Kidney (tissue), 14 donors: ENCODE data around the gene KLF6. TPM values are rescaled to one million over a fixed set of nuclear protein-coding genes. Genes with fewer than 3 reads are reported as not detected.

Experiments used
- DNase-seq, 5 donors: peaks; one replicate each; pipeline ENCODE4 v3.0.0-alpha.2; 2013 to 2020
- FAIRE-seq: peaks from 2 replicates; lab custom pipeline; 2012; peaks lifted over from hg19 to GRCh38; lab: Jason Lieb, UNC
- H3K27ac ChIP-seq, 2 donors: one replicate each; pipeline ENCODE4 v1.7.0; 2013; ENCODE audit warnings: low read depth in 2 of 2, low read length in 2 of 2, inconsistent platforms in 1 of 2
- H3K27me3 ChIP-seq: one replicate; pipeline ENCODE4 v1.7.1; 2013; ENCODE audit warnings: low read length, inconsistent platforms; ENCODE audit not compliant: control insufficient read depth, insufficient read depth
- H3K36me3 ChIP-seq, 3 donors: one replicate each; pipeline versions ENCODE4 v1.7.0 to v1.7.1; 2013; ENCODE audit warnings: low read length in 3 of 3, control low read depth in 1 of 3, inconsistent platforms in 1 of 3; ENCODE audit not compliant: insufficient read depth in 3 of 3, control insufficient read depth in 2 of 3
- H3K4me1 ChIP-seq, 3 donors: one replicate each; pipeline versions ENCODE4 v1.7.0 to v1.7.1; 2013; ENCODE audit warnings: low read length in 3 of 3, inconsistent platforms in 1 of 3, low read depth in 1 of 3; ENCODE audit not compliant: control insufficient read depth in 2 of 3, insufficient read depth in 2 of 3
- H3K4me3 ChIP-seq, 3 donors: one replicate each; pipeline versions ENCODE4 v1.7.0 to v1.8.1; 2013; ENCODE audit warnings: low read length in 3 of 3, control low read depth in 1 of 3, inconsistent platforms in 1 of 3
- H3K9ac ChIP-seq, 3 donors: one replicate each; pipeline versions ENCODE4 v1.7.0 to v1.7.1; 2013; ENCODE audit warnings: low read length in 3 of 3, control low read depth in 1 of 3, inconsistent platforms in 1 of 3
- H3K9me3 ChIP-seq, 3 donors: one replicate each; pipeline versions ENCODE4 v1.7.0 to v1.7.1; 2013; ENCODE audit warnings: low read length in 3 of 3, control low read depth in 1 of 3, inconsistent platforms in 1 of 3; ENCODE audit not compliant: control insufficient read depth in 2 of 3, insufficient read depth in 1 of 3
- intact Hi-C: fragments of 100-400 bp; cut with DNase I; formaldehyde crosslinking; loops from one replicate; pipeline ENCODE4 v1.11.1; 2022
- polyA plus RNA-seq: library from polyadenylated mRNA; stranded (reverse); fragments of 350-450 nt; fragmentation: Illumina TruSeq; extraction: RNeasy Lipid Tissue Mini Kit (QIAGEN cat#74804); gene quantifications from one replicate; pipeline ENCODE4 v1.2.3, GENCODE V29; 2014; ENCODE audit warnings: low read depth, low replicate concordance; ENCODE audit not compliant: insufficient read depth
- total RNA-seq: library from RNA; stranded (reverse); fragmentation: NEBNext Ultra II Directional; extraction: Animal tissue kit (Norgen Biotek cat#: 25700); gene quantifications from one replicate; pipeline ENCODE4 v1.2.1, GENCODE V29; 2021
- TF ChIP-seq, protein P1 (sequence below): IDR thresholded peaks from 3 replicates; pipeline ENCODE4 v1.5.1; 2012; ENCODE audit warnings: mild to moderate bottlenecking, moderate library complexity, borderline replicate concordance; ENCODE audit not compliant: insufficient read depth; ENCODE audit errors: extremely low read depth
- donor health status: control.
- donor health status: control.
- donor health status: control.
- donor health status: control.
- donor health status: control.
- donor health status: DM: yes; HTN: yes; CAD: no.
- donor health status: Normal renal cell carcinoma (clear cell type).

KLF6 gene
- total and polyA plus RNA-seq, 2 donors from 2014 or later: 27.8 to 230 TPM

DNA sequence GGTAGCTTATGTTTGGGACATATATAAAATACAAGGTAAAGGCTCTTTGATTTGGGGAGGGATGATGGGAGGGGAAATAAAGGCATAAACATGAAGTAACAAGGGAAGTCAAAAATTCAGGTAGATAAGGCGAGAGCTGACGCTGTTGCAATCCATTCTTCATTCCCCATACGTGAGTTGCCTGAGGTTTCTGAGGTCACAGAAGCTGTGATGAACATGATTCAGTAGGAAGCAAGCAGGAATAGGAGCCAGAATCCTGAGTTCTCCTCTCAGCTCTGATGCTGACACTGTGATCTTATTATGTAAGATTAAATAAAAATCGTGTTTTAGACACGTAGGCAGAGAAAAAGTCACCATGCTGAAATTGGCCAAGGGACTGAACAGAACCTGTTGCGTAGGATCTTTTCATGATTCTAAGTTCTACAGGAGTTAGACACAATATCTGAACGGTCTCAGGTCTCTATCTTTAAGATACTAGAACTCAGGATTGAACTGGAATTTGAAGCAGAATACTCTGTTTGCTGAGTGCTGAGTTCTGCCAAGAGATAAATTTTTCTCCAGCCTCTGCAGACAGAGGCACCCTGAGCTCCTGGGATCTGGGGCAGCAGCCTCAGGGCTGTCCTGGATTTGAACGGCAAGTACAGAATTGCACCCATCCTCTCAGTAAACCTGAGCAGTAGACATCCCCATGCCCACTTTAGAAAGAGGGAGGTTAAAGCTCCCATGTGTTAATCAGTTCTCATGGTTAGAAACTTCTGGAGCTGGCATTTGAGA lies 21.0 kb downstream of the KLF6 start:
- peaks cover 0 to 17% (median 9%) of the 10 kb centered on the region in 3 donors for H3K4me1 ChIP-seq
- no peak for DNase-seq
- no peaks in the 10 kb centered on the region for H3K9me3 ChIP-seq
- FAIRE-seq: no peak
- H3K4me3 ChIP-seq: no peak overlapping the region
- peaks cover 0 to 3% (median 0%) of the 10 kb centered on the region in 3 donors for H3K36me3 ChIP-seq
- no peak overlapping the region for H3K9ac ChIP-seq
- intact Hi-C loops: no loop called here
- TF ChIP-seq, protein P1, sequence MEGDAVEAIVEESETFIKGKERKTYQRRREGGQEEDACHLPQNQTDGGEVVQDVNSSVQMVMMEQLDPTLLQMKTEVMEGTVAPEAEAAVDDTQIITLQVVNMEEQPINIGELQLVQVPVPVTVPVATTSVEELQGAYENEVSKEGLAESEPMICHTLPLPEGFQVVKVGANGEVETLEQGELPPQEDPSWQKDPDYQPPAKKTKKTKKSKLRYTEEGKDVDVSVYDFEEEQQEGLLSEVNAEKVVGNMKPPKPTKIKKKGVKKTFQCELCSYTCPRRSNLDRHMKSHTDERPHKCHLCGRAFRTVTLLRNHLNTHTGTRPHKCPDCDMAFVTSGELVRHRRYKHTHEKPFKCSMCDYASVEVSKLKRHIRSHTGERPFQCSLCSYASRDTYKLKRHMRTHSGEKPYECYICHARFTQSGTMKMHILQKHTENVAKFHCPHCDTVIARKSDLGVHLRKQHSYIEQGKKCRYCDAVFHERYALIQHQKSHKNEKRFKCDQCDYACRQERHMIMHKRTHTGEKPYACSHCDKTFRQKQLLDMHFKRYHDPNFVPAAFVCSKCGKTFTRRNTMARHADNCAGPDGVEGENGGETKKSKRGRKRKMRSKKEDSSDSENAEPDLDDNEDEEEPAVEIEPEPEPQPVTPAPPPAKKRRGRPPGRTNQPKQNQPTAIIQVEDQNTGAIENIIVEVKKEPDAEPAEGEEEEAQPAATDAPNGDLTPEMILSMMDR: no peak
- H3K27ac ChIP-seq: no peak overlapping the region
- no peaks in the 10 kb centered on the region for H3K27me3 ChIP-seq

DNA sequence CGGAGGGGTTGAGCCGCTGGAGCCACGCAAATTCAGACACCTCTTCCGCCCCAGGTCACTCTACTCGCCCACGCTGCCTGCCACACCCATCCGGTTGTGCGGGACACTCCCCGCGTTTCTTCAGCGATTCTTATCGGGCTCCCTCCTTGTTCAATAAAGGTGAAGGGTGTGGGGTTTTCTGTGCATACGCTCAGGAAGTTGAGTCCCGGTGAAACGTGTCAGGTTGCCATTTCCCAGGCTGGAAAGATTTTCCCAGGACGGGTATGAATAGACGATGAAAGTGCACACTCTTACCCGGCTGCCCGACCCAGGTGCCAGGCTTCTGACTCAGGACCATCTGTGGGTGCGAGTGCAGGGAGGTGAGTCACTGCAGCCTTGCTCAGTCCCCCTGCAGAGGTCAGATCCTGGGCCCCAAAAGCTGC lies 22.0 kb downstream of the KLF6 start:
- H3K4me3 ChIP-seq: no peak overlapping the region
- DNase-seq: no peak
- no peaks in the 10 kb centered on the region for H3K27me3 ChIP-seq
- peaks cover 0 to 17% (median 9%) of the 10 kb centered on the region in 3 donors for H3K4me1 ChIP-seq
- no peak overlapping the region for H3K27ac ChIP-seq
- FAIRE-seq: no peak
- H3K9ac ChIP-seq: no peak overlapping the region
- no peaks in the 10 kb centered on the region for H3K9me3 ChIP-seq
- peaks cover 0 to 3% (median 0%) of the 10 kb centered on the region in 3 donors for H3K36me3 ChIP-seq
- intact Hi-C loops: no loop called here
- TF ChIP-seq, protein P1: no peak

DNA sequence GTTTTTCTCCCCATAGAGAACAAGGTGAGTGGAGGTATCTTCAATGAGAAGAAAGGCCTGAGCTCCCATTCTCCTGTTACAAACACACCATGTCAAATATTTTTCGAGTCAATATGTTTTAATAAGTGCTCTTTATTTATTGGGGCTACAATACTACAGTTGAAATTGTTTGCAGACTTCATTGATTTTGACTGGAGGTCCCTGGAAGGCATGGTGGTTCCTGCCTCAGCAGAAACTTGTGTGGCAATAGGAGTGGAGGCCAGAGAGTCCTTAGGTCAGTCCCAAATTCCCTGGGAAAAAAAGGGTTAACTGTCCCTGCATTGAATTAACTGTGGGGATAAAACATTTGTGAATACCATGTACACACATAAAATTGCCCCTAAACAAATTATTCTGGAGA lies 22.7 kb downstream of the KLF6 start:
- H3K27me3 ChIP-seq: no peaks in the 10 kb centered on the region
- intact Hi-C loops: no loop called here

More for the DNA sequence above, 22.7 kb downstream of the KLF6 start:
- no peak for FAIRE-seq
- no peaks in the 10 kb centered on the region for H3K9me3 ChIP-seq
- peak overlapping the region in 1 of 2 donors; percentile 49 for H3K27ac ChIP-seq
- TF ChIP-seq, protein P1: no peak
- H3K9ac ChIP-seq: no peak overlapping the region
- H3K4me3 ChIP-seq: no peak overlapping the region
- no peak for DNase-seq
- H3K4me1 ChIP-seq: peaks cover 0 to 17% (median 9%) of the 10 kb centered on the region in 3 donors
- peaks cover 0 to 3% (median 0%) of the 10 kb centered on the region in 3 donors for H3K36me3 ChIP-seq
